SK-N-SH treated with all-trans-retinoic acid at 6 μM for 48 hours (cell line): ENCODE results near the gene RBM22.

Experiments
- ARNTL ChIP-seq: fragments of 450-650 bp; formaldehyde crosslinking; IDR thresholded peaks from 2 replicates; pipeline ENCODE4 v1.5.0; 2020; ENCODE audit warnings: low read depth, mild to moderate bottlenecking, moderate library complexity, borderline replicate concordance
- BACH2 ChIP-seq: fragments of 250-450 bp; sonication (Bioruptor Pico); IDR thresholded peaks from 2 replicates; pipeline ENCODE4 v1.9.0; 2021; ENCODE audit warnings: mild to moderate bottlenecking, borderline replicate concordance
- OSR1 ChIP-seq: fragments of 250-450 bp; sonication (Bioruptor Pico); IDR thresholded peaks from 2 replicates; pipeline ENCODE4 v1.8.0; 2022; ENCODE audit warnings: moderate library complexity, mild to moderate bottlenecking, inconsistent platforms
- RARB ChIP-seq: fragments of 250-450 bp; sonication (Bioruptor Pico); IDR thresholded peaks from 2 replicates; pipeline ENCODE4 v1.8.0; 2021; ENCODE audit warnings: mild to moderate bottlenecking, moderate library complexity
- ZFP3 ChIP-seq: fragments of 250-450 bp; sonication (Bioruptor Pico); IDR thresholded peaks from 2 replicates; pipeline ENCODE4 v1.5.0; 2020; ENCODE audit warnings: mild to moderate bottlenecking, moderate library complexity
- ZFP30 ChIP-seq: fragments of 450-650 bp; formaldehyde crosslinking; IDR thresholded peaks from 2 replicates; pipeline ENCODE4 v1.5.0; 2022; ENCODE audit warnings: mild to moderate bottlenecking, moderate library complexity
- ZNF70 ChIP-seq: fragments of 450-650 bp; formaldehyde crosslinking; IDR thresholded peaks from 2 replicates; pipeline ENCODE4 v1.5.0; 2020; ENCODE audit warnings: mild to moderate bottlenecking, moderate library complexity
- TF ChIP-seq, protein P1 (sequence below): fragments of 250-450 bp; sonication (Bioruptor Pico); IDR thresholded peaks from 2 replicates; pipeline ENCODE4 v1.5.1; 2020; ENCODE audit warnings: low read depth, mild to moderate bottlenecking, moderate library complexity

DNA sequence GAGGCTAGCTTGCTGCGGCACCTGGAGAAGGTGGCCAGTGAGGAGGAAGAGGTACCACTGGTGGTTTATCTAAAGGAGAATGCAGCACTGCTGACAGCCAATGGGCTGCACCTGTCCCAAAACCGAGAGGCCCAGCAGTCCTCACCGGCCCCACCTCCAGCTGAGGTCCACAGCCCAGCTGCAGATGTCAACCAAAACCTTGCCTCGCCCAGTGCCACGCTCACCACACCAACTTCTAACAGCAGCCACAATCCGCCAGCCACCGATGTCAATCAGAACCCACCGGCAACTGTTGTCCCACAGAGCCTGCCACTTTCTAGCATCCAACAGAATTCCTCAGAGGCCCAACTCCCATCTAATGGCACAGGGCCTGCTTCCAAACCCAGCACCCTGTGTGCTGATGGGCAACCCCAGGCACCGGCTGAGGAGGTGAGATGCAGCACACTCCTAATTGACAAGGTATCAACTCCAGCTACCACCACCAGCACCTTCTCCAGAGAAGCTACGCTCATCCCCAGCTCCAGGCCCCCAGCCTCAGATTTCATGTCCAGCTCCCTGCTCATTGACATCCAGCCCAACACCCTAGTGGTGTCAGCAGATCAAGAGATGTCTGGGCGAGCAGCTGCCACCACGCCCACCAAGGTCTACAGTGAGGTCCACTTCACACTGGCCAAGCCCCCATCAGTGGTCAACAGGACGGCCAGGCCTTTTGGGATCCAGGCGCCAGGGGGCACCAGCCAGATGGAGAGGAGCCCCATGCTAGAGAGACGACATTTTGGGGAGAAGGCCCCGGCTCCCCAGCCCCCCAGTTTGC is 52.4 kb downstream of the RBM22 start:
- TF ChIP-seq, protein P1, sequence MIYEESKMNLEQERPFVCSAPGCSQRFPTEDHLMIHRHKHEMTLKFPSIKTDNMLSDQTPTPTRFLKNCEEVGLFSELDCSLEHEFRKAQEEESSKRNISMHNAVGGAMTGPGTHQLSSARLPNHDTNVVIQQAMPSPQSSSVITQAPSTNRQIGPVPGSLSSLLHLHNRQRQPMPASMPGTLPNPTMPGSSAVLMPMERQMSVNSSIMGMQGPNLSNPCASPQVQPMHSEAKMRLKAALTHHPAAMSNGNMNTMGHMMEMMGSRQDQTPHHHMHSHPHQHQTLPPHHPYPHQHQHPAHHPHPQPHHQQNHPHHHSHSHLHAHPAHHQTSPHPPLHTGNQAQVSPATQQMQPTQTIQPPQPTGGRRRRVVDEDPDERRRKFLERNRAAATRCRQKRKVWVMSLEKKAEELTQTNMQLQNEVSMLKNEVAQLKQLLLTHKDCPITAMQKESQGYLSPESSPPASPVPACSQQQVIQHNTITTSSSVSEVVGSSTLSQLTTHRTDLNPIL = no peak
- no peak for TF ChIP-seq ARNTL
- no peak for TF ChIP-seq RARB (CRISPR knock-in tag)
- TF ChIP-seq ZFP3 (CRISPR knock-in tag) = no peak
- TF ChIP-seq OSR1 (CRISPR knock-in tag) = no peak
- TF ChIP-seq ZFP30 (CRISPR knock-in tag) = no peak
- no peak for TF ChIP-seq ZNF70 (CRISPR knock-in tag)
- TF ChIP-seq BACH2 (CRISPR knock-in tag) = no peak
